Erythroblast (primary cell): ENCODE data around the gene CRYM.

ENCODE experiments used
- GATA1 ChIP-seq: IDR thresholded peaks from 2 replicates; pipeline ENCODE4 v1.6.1; 2011; ENCODE audit warnings: low read depth, mild to moderate bottlenecking, control low read depth, low read length, moderate library complexity
- POLR2A ChIP-seq: IDR thresholded peaks from 2 replicates; pipeline ENCODE4 v1.6.1; 2011; ENCODE audit warnings: mild to moderate bottlenecking, low read length

DNA sequence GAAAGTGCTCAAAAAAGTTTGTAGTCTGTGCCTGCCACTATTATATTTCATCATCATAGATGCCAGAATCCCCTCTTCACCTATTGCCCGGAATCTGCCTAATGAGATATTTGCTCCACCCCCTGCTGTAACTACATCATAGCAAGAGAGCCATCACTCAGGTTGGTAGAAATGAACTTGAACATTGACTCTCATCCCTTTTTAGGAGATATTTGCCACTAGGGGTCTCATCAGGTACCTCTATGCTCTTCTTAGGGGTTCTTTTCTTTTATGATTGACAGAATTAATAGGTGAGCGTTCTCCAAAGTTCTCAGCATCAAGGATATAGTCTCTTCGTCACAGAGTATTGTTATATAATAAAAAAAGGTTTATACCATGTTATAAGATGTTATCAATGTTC is 24.6 kb downstream of the CRYM start:
- no peak for TF ChIP-seq POLR2A
- no peak for TF ChIP-seq GATA1
